Omental fat pad (tissue), 4 donors: ENCODE results near the gene APOM. TPM values are rescaled to one million over a fixed set of nuclear protein-coding genes. Genes with fewer than 3 reads are reported as not detected.
A peak's percentile ranks its signal among the peaks of the same experiment; 100 is the strongest.

ENCODE experiments used
- ATAC-seq: fragments of 150-250 bp; one replicate; pipeline ENCODE4 v1.9.1; 2016; ENCODE audit warnings: mild to moderate bottlenecking, moderate library complexity; ENCODE audit not compliant: low FRiP score
- DNase-seq: peaks from one replicate; pipeline ENCODE4 v3.0.0-alpha.2; 2019; ENCODE audit warnings: low spot score
- total RNA-seq, 4 donors: library from RNA; depleted of rRNA; stranded (reverse); fragments of >200 nt; gene quantifications; one replicate each; pipeline ENCODE4 v1.1.0, GENCODE V29; 2016
- TF ChIP-seq, protein P1 (sequence below), 3 donors: fragments of 450-650 bp; IDR thresholded peaks; one replicate each; pipeline ENCODE4 v1.5.1; 2016 to 2017; ENCODE audit warnings: antibody characterized with exemption in 3 of 3, mild to moderate bottlenecking in 3 of 3, moderate library complexity in 2 of 3

The APOM gene
- total RNA-seq, 4 donors from 2014 or later: 2.4 to 5.0 (median 3.6) TPM

DNA sequence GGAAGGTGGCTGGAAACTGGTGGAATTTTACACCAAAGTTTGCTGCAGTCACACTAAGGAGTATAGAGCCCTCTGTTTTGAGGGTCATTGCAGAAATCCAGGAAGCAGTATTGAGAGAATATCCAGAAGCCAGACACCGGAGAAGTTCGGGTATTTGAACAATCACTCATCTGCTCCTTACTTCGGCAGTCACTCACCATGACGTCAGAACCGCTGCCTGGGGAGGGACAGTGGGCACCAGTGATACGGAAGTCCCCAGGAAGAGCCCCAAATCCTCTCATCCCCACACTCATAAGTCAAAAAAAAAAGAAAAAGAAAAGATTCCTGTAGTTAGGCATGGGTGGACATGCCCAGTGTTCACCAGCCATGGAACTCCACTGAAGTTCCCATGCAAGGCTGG is 21.2 kb downstream of the APOM start:
- no peak for DNase-seq
- TF ChIP-seq, protein P1, sequence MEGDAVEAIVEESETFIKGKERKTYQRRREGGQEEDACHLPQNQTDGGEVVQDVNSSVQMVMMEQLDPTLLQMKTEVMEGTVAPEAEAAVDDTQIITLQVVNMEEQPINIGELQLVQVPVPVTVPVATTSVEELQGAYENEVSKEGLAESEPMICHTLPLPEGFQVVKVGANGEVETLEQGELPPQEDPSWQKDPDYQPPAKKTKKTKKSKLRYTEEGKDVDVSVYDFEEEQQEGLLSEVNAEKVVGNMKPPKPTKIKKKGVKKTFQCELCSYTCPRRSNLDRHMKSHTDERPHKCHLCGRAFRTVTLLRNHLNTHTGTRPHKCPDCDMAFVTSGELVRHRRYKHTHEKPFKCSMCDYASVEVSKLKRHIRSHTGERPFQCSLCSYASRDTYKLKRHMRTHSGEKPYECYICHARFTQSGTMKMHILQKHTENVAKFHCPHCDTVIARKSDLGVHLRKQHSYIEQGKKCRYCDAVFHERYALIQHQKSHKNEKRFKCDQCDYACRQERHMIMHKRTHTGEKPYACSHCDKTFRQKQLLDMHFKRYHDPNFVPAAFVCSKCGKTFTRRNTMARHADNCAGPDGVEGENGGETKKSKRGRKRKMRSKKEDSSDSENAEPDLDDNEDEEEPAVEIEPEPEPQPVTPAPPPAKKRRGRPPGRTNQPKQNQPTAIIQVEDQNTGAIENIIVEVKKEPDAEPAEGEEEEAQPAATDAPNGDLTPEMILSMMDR (IDR thresholded peaks at IDR 0.05): no peak

DNA sequence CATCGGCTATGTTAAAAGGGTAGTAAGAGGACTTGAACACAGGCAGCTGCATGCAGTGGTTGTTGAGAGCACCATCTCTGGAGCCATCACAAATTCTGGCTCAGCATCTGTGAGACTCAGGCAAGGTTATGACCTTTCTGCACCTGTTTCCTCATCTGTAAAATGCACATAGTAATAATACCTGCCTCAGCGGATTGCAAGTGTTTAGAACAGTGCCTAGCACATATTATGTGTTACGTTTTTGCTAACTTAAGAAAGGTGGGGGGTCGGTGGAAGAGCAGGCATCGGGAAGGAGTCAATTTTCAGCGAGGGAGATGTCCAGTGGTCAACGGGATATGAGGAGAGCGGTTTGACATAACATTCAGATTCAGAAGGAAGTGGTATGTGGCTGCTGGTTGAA is 22.3 kb downstream of the APOM start:
- ATAC-seq (no peak), DNase-seq (no peak)
- TF ChIP-seq, protein P1 (IDR thresholded peaks at IDR 0.05): no peak

More for the DNA sequence above, 21.2 kb downstream of the APOM start:
- ATAC-seq: no peak

DNA sequence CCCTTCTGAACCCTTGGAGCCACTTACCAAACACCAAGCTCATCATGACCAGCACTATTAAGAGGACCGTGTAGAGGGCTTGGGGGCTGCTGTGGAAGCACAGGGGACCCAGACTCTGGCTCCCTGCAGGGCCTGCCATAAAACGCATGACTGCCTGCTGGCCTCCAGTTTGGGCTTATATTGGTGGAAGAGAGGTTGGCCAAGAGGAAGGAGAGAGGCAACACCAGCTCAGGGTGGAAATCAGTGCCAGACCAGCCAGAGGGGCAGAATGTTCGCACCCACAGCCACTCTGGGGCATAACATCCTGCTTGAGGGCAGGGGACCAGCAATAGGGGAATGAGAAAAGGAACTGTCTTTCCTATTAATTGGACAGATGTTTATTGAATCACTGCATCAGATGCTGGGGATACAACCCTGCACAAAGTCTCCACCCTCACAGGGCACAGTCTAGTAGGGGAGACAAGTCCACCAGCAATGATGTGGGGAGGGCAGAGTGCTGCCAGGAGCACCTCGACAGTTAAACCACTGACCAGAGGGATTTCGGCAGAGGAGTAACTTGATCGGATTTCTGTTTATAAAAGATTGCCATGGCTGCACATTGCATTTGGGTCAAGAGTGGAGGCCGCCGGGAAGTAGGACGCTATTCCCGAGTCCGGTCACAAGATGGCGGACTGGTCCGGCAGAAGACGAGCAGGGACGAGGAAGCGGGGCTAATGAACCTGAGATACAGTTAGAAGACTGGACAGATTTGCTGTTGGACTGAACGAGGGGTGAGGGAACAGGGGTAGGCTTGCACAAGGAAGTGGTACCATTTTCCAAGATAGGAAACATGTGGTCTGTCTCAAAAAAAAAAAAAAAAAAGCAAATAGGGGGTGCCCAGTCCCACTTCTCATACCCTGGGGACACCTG is 24.8 kb downstream of the APOM start, which contains the start of gene LY6G5C:
LY6G5C (minus strand) TSS at position 842 of the 909 bp plus-strand sequence; CDS start at position 148, 694 bp downstream.
- ATAC-seq (peak; percentile 89), DNase-seq (peak; percentile 55)
- TF ChIP-seq, protein P1 (IDR thresholded peaks at IDR 0.05): no peak

DNA sequence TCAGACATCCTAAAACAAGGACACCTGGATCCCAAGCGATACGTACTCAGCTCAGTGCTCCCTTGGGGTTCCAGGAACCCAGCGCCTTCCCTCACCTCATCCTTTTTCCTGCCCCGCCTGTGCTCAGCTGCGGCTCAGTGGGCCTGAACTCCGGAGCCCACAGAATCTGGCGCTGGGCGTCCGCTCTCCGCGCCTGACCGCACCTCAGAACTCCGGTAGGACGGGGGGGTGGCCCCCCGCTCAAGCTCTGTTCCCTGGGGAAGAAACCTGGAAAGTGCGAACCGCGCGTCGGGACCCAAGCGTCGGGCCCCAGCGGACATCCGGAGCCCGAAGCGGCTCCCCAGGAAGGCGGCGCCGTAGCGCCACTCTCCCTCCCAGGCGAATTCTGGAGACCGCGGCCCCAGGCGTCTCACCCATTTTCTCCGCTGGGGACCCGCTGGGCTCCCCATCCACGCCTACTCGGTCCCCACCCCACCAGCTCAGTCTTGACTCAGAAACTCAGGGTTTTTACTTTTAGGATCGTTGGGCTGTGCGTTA is 25.5 kb downstream of the APOM start:
- ATAC-seq (peak; percentile 46), DNase-seq (no peak)
- TF ChIP-seq, protein P1 (IDR thresholded peaks at IDR 0.05): no peak

DNA sequence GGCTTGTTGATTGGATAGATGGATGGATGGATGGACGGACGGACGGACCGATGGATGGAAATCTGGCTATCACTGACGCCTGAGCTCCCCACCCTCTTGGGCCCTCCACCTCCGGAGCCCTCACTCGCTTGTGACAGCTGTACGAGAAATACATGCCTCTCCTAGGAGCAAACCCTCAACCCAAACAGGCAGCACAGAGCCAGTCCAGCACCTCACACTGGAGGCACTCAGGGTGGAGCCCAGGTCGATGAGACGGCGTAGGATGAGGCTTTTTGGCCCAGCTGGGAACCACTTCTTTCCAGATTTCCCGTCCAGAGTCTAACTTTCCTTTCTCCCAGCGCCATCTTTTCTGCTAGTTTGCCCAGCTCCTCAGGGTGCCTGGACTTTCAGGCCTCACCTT is 27.9 kb downstream of the APOM start:
- ATAC-seq: no peak
- no peak for DNase-seq
- TF ChIP-seq, protein P1 (IDR thresholded peaks at IDR 0.05): no peak

DNA sequence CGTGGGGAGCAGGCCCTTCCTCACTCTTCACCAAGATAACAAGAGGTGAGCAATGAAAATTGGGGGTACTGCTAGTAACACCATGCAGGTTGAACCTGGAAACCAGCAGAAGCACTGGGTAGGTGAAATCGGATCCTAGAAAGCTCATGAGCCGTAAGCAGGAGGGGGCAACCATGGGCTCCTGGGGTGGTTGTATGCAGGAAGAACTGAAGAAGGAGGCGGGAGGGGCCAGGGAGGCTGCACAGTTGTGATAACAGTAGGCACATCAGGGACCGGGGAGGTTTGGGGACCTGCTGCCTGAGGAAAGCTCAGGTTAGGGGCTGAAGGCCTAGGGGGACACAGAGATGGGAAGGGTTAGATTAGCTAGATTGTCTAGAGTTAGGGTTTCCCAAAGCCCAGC is 30.8 kb downstream of the APOM start:
- no peak for ATAC-seq
- TF ChIP-seq, protein P1 (IDR thresholded peaks at IDR 0.05): no peak

More for the DNA sequence above, 30.8 kb downstream of the APOM start:
- no peak for DNase-seq
